ENCODE data around the gene VDAC2.

The VDAC2 gene

DNA sequence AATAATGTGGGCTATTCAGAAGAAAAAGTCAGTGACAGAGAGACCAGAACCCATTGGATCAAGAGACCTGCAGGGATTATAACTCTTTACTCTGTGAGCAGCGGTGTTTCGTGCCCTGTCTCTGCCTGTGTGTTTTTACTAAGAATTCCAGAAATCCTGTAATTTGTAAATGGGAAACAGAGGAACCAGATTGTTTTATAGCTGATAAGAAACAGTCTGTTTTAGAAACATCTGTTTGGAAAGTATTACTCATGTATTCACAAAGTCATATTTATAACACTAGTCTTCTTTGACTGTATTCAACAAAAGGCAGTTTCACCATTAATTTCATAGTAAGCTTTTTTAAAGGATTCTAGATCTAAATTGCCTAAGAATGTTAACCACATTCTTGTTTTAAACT is 30.0 kb upstream of the VDAC2 start (continued):
- TF ChIP-seq, protein P1, sequence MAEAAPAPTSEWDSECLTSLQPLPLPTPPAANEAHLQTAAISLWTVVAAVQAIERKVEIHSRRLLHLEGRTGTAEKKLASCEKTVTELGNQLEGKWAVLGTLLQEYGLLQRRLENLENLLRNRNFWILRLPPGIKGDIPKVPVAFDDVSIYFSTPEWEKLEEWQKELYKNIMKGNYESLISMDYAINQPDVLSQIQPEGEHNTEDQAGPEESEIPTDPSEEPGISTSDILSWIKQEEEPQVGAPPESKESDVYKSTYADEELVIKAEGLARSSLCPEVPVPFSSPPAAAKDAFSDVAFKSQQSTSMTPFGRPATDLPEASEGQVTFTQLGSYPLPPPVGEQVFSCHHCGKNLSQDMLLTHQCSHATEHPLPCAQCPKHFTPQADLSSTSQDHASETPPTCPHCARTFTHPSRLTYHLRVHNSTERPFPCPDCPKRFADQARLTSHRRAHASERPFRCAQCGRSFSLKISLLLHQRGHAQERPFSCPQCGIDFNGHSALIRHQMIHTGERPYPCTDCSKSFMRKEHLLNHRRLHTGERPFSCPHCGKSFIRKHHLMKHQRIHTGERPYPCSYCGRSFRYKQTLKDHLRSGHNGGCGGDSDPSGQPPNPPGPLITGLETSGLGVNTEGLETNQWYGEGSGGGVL (tag by site-specific recombination; IDR thresholded peaks at IDR 0.05): no peak
- TF ChIP-seq ZSCAN30 (tag by site-specific recombination; IDR thresholded peaks at IDR 0.05): no peak
- TF ChIP-seq, protein P2, sequence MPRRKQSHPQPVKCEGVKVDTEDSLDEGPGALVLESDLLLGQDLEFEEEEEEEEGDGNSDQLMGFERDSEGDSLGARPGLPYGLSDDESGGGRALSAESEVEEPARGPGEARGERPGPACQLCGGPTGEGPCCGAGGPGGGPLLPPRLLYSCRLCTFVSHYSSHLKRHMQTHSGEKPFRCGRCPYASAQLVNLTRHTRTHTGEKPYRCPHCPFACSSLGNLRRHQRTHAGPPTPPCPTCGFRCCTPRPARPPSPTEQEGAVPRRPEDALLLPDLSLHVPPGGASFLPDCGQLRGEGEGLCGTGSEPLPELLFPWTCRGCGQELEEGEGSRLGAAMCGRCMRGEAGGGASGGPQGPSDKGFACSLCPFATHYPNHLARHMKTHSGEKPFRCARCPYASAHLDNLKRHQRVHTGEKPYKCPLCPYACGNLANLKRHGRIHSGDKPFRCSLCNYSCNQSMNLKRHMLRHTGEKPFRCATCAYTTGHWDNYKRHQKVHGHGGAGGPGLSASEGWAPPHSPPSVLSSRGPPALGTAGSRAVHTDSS (tag by site-specific recombination; IDR thresholded peaks at IDR 0.05): no peak
- no peak for TF ChIP-seq ZNF112 (tag by site-specific recombination; IDR thresholded peaks at IDR 0.05)
- no peak for TF ChIP-seq ZBTB8A (tag by site-specific recombination; IDR thresholded peaks at IDR 0.05)
- TF ChIP-seq ZNF239 (tag by site-specific recombination; IDR thresholded peaks at IDR 0.05): no peak

DNA sequence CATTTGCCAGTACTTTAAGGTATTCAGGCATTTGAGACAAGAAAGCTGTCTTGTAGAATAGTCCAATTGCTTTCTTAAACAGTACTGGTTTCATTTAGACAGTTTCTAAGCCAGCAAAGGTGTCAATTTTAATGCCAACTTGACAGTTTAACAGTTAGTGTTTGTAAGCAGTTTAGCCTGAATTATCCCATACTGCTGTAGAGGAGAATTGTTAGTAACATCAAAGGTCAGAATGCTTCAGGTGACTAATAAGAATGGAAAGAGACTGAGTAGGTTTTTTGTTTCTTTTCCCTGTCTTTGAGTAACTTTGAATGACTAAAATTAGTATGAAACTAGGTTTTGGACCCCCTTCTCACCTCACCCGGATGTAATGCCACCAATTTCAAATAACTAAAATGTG is 29.5 kb upstream of the VDAC2 start:
- TF ChIP-seq, protein P3, sequence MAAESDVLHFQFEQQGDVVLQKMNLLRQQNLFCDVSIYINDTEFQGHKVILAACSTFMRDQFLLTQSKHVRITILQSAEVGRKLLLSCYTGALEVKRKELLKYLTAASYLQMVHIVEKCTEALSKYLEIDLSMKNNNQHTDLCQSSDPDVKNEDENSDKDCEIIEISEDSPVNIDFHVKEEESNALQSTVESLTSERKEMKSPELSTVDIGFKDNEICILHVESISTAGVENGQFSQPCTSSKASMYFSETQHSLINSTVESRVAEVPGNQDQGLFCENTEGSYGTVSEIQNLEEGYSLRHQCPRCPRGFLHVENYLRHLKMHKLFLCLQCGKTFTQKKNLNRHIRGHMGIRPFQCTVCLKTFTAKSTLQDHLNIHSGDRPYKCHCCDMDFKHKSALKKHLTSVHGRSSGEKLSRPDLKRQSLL (tag by site-specific recombination; IDR thresholded peaks at IDR 0.05): no peak
- TF ChIP-seq OVOL3 (tag by site-specific recombination; IDR thresholded peaks at IDR 0.05) (no peak), ZNF830 (tag by site-specific recombination; IDR thresholded peaks at IDR 0.05; ENCODE audit: low read depth) (no peak), ZNF747 (tag by site-specific recombination; IDR thresholded peaks at IDR 0.05) (no peak), ZEB2 (tag by site-specific recombination; IDR thresholded peaks at IDR 0.05) (no peak), RBAK (tag by site-specific recombination; IDR thresholded peaks at IDR 0.05) (no peak), ZNF624 (tag by site-specific recombination; IDR thresholded peaks at IDR 0.05) (no peak)
- POLR2A ChIA-PET: no interaction called here
- Histone ChIP-seq H3K27ac (ENCODE audit: extremely low read depth, low read depth, low read length) (no peak overlapping the region), H3K36me3 (ENCODE audit: control insufficient read depth in 2 of 2, insufficient read depth in 1 of 2, low read length in 2 of 2) (peaks cover 0 to 13% of the 10 kb centered on the region in 2 experiments; a peak in 2 of 3 replicates), H3K9me3 (ENCODE audit: control insufficient read depth, insufficient read depth, low read depth, low read length) (no peaks in the 10 kb centered on the region), H3K4me3 (ENCODE audit: low read depth, low read length) (no peak overlapping the region), H3K4me1 (ENCODE audit: control insufficient read depth, insufficient read depth, low read length) (no peaks in the 10 kb centered on the region)
- CTCF ChIA-PET: interaction anchor here (0.6 to 1.0 kb wide), 2 partner anchors 45 to 926 kb away, joined by 3 read pairs; no protein-coding TSS in a partner anchor

DNA sequence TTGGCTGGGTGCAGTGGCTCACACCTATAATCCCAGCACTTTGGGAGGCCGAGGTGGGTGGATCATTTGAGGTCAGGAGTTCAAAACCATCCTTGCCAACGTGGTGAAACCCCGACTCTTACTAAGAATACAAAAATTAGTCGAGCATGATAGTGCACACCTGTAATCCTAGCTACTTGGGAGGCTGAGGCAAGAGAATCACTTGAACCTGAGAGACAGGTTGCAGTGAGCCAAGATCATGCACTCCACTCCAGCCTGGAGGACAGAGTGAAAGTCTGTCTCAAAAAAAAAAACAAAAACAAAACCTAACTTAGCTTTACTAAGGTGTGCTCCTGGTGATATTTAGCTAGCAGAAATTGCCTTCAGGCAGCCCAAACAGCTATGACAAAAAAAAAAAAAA is 24.3 kb upstream of the VDAC2 start:
- Histone ChIP-seq H3K36me3 (ENCODE audit: control insufficient read depth in 2 of 2, insufficient read depth in 1 of 2, low read length in 2 of 2) (no peaks in the 10 kb centered on the region), H3K4me3 (ENCODE audit: low read depth, low read length) (no peak overlapping the region), H3K4me1 (ENCODE audit: control insufficient read depth, insufficient read depth, low read length) (no peaks in the 10 kb centered on the region), H3K27ac (ENCODE audit: extremely low read depth, low read depth, low read length) (no peak overlapping the region), H3K9me3 (ENCODE audit: control insufficient read depth, insufficient read depth, low read depth, low read length) (no peaks in the 10 kb centered on the region)
- ChIA-PET POLR2A (interaction anchor here (0.6 to 1.0 kb wide), 2 partner anchors 45 to 72 kb away, joined by 3 to 4 read pairs; no protein-coding TSS in a partner anchor), CTCF (interaction anchor here (0.5 to 3.0 kb wide), 5 partner anchors 20 to 1855 kb away, joined by 3 to 47 read pairs (median 3); partner anchors contain the start of gene COMTD1)
- TF ChIP-seq ZNF510 (tag by site-specific recombination; IDR thresholded peaks at IDR 0.05; ENCODE audit: insufficient replicate concordance) (no peak), ZNF707 (tag by site-specific recombination; IDR thresholded peaks at IDR 0.05) (no peak), ZNF843 (tag by site-specific recombination; IDR thresholded peaks at IDR 0.05) (no peak), ZNF302 (tag by site-specific recombination; IDR thresholded peaks at IDR 0.05; ENCODE audit: low read depth) (no peak), ZNF677 (tag by site-specific recombination; IDR thresholded peaks at IDR 0.05) (no peak), ZFP69B (tag by site-specific recombination; IDR thresholded peaks at IDR 0.05) (no peak), ZNF138 (tag by site-specific recombination; IDR thresholded peaks at IDR 0.05; ENCODE audit: borderline replicate concordance) (no peak), ZNF629 (tag by site-specific recombination; IDR thresholded peaks at IDR 0.05) (no peak), SP3 (tag by site-specific recombination; IDR thresholded peaks at IDR 0.05) (no peak), REPIN1 (tag by site-specific recombination; IDR thresholded peaks at IDR 0.05; ENCODE audit: low read depth) (no peak), ZSCAN23 (tag by site-specific recombination; IDR thresholded peaks at IDR 0.05) (no peak), ZNF561 (tag by site-specific recombination; IDR thresholded peaks at IDR 0.05; ENCODE audit: borderline replicate concordance) (no peak), ZNF521 (tag by site-specific recombination; IDR thresholded peaks at IDR 0.05) (no peak)
- TF ChIP-seq, protein P3 (tag by site-specific recombination; IDR thresholded peaks at IDR 0.05): no peak
- TF ChIP-seq, protein P4, sequence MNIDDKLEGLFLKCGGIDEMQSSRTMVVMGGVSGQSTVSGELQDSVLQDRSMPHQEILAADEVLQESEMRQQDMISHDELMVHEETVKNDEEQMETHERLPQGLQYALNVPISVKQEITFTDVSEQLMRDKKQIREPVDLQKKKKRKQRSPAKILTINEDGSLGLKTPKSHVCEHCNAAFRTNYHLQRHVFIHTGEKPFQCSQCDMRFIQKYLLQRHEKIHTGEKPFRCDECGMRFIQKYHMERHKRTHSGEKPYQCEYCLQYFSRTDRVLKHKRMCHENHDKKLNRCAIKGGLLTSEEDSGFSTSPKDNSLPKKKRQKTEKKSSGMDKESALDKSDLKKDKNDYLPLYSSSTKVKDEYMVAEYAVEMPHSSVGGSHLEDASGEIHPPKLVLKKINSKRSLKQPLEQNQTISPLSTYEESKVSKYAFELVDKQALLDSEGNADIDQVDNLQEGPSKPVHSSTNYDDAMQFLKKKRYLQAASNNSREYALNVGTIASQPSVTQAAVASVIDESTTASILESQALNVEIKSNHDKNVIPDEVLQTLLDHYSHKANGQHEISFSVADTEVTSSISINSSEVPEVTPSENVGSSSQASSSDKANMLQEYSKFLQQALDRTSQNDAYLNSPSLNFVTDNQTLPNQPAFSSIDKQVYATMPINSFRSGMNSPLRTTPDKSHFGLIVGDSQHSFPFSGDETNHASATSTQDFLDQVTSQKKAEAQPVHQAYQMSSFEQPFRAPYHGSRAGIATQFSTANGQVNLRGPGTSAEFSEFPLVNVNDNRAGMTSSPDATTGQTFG (tag by site-specific recombination; IDR thresholded peaks at IDR 0.05; ENCODE audit: borderline replicate concordance): no peak
